ENCODE results near the gene PNPLA8. TPM values are rescaled to one million over a fixed set of nuclear protein-coding genes. Genes with fewer than 3 reads are reported as not detected.

Gene PNPLA8
- total and polyA plus RNA-seq, 2 donors (not counting 1 experiment from before 2014, with no cell fraction given), result 12.3 to 57.3 TPM

DNA sequence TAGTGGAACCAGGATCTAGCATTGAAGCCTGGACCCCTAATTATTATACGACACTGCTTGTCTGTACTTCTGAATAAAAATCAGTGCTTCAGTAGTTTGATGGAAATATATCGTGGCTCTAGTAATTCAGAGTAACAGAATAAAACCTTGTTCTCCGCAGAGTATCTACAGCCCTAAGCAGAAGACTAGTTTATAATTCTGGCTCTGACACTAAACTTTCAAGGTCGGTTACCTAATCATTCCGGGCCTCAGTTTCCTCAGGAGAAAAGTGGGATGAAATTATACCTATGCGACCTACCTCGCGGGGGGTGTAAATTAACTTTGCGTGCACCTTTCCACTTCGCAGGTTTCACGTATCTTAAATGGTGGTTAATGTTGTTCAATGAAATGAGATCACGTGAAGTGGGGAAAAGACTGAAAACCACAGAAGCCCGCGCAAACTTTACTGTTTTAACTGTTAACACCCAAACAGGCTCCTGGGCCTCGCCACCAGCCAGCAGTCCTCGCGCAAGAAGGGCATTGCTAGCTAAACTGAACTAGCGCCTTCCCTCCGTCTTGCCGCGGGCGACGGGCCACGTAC lies 43.0 kb upstream of the PNPLA8 start:
- Mint-ChIP-seq H3K4me3 (peak overlapping the region; percentile 96), H3K4me1 (peaks cover 49% of the 10 kb centered on the region), H3K27me3 (no peaks in the 10 kb centered on the region), H3K27ac (peak overlapping the region; percentile 98), H3K9me3 (ENCODE audit: insufficient read depth) (no peaks in the 10 kb centered on the region)
- H3K9ac ChIP-seq (ENCODE audit: low read length), result peak overlapping the region; percentile 95
- peaks cover 81% of the 10 kb centered on the region for H3K79me2 ChIP-seq (ENCODE audit: control insufficient read depth, insufficient read depth, low read length)
- intact Hi-C loops (cut with micrococcal nuclease), result loop anchor here (1.0 to 10.0 kb wide), 7 partner anchors 17 to 826 kb away; partner anchors contain the start of genes DLD and PNPLA8
- H3K9me3 ChIP-seq (ENCODE audit: control extremely low read depth in 1 of 3, control insufficient read depth in 2 of 3, insufficient read depth in 1 of 3, low read length in 2 of 3), result no peaks in the 10 kb centered on the region
- peaks cover under 1% of the 10 kb centered on the region for H4K20me1 ChIP-seq (ENCODE audit: control insufficient read depth, insufficient read depth, low read length, poor library complexity, severe bottlenecking)
- WGBS (ENCODE audit: insufficient coverage), result 5% methylated on average over 21 of the region's 24 CpGs
- peak overlapping the region; percentile 69 to 92 (median 89) for H3K4me3 ChIP-seq (ENCODE audit: control extremely low read depth in 1 of 5, extremely low read depth in 1 of 5, insufficient read depth in 1 of 5, low read depth in 2 of 5, low read length in 4 of 5)
- H3K4me1 ChIP-seq (ENCODE audit: control insufficient read depth in 2 of 2, insufficient read depth in 2 of 2, low read length in 2 of 2), result peaks cover 16 to 39% of the 10 kb centered on the region in 2 donors
- TF ChIP-seq CTCF (IDR thresholded peaks at IDR 0.05) (no peak), EZH2 (IDR thresholded peaks at IDR 0.05; ENCODE audit: borderline replicate concordance, insufficient read depth, low read depth, low read length, poor library complexity, severe bottlenecking) (no peak)
- peak overlapping the region; percentile 72 for H2AFZ ChIP-seq (ENCODE audit: insufficient read depth, low read depth, low read length, poor library complexity, severe bottlenecking)
- DNase-seq (no peak), ATAC-seq (ENCODE audit: low read depth) (no peak)
- no peaks in the 10 kb centered on the region for H3K27me3 ChIP-seq (replicated peaks in 1 of 4; ENCODE audit: control extremely low read depth in 1 of 4, control insufficient read depth in 3 of 4, insufficient read depth in 4 of 4, low read length in 3 of 4)
- peaks cover 8 to 22% of the 10 kb centered on the region in 2 experiments for H3K36me3 ChIP-seq (replicated peaks in 1 of 2; ENCODE audit: control extremely low read depth in 1 of 2, control insufficient read depth in 1 of 2, extremely low read depth in 1 of 2, insufficient read depth in 2 of 2, low read length in 1 of 2)
- POLR2A ChIA-PET, result interaction anchor here (0.6 to 3.0 kb wide), 7 partner anchors 14 to 70 kb away, joined by 3 to 58 read pairs (median 13); partner anchors contain the start of gene PNPLA8
- peak overlapping the region; percentile 99 to 100 for H3K27ac ChIP-seq (ENCODE audit: low read length in 2 of 2)
- H3K4me2 ChIP-seq (replicated peaks; ENCODE audit: low read depth, low read length, poor library complexity, severe bottlenecking), result peak overlapping the region; percentile 78
- CTCF ChIA-PET, result interaction anchor here (0.7 to 2.7 kb wide), 5 partner anchors 8 to 114 kb away, joined by 3 to 17 read pairs (median 6); partner anchors contain the start of gene PNPLA8

- no peak for ATAC-seq (ENCODE audit: low read depth)
Observed at GRCh38 chr7:108565987-108566386, 40.1 kb upstream of the PNPLA8 start.

More at GRCh38 chr7:108565987-108566386, 40.1 kb upstream of the PNPLA8 start:
- no peaks in the 10 kb centered on the region for H4K20me1 ChIP-seq (ENCODE audit: control insufficient read depth, insufficient read depth, low read length, poor library complexity, severe bottlenecking)
- H3K4me2 ChIP-seq (replicated peaks; ENCODE audit: low read depth, low read length, poor library complexity, severe bottlenecking), result peak overlapping the region; percentile 28
- H3K9me3 Mint-ChIP-seq (ENCODE audit: insufficient read depth), result no peaks in the 10 kb centered on the region
- CTCF ChIA-PET, result interaction anchor here (1.1 kb wide), 1 partner anchor 39 kb away, joined by 3 read pairs; no protein-coding TSS in a partner anchor
- H3K4me1 Mint-ChIP-seq, result peaks cover 44% of the 10 kb centered on the region
- peaks cover 4 to 8% of the 10 kb centered on the region in 2 experiments for H3K36me3 ChIP-seq (replicated peaks in 1 of 2; ENCODE audit: control extremely low read depth in 1 of 2, control insufficient read depth in 1 of 2, extremely low read depth in 1 of 2, insufficient read depth in 2 of 2, low read length in 1 of 2)
- no peaks in the 10 kb centered on the region for H3K9me3 ChIP-seq (ENCODE audit: control extremely low read depth in 1 of 3, control insufficient read depth in 2 of 3, insufficient read depth in 1 of 3, low read length in 2 of 3)
- H3K27me3 Mint-ChIP-seq, result no peaks in the 10 kb centered on the region
- peaks cover 78% of the 10 kb centered on the region for H3K79me2 ChIP-seq (ENCODE audit: control insufficient read depth, insufficient read depth, low read length)
- no peak overlapping the region for H2AFZ ChIP-seq (ENCODE audit: insufficient read depth, low read depth, low read length, poor library complexity, severe bottlenecking)
- POLR2A ChIA-PET, result no interaction called here
- H3K27ac Mint-ChIP-seq, result no peak overlapping the region
- no peak for DNase-seq
- H3K4me3 ChIP-seq (ENCODE audit: control extremely low read depth in 1 of 5, extremely low read depth in 1 of 5, insufficient read depth in 1 of 5, low read depth in 2 of 5, low read length in 4 of 5), result no peak overlapping the region
- no peak overlapping the region for H3K9ac ChIP-seq (ENCODE audit: low read length)
- no peaks in the 10 kb centered on the region for H3K27me3 ChIP-seq (replicated peaks in 1 of 4; ENCODE audit: control extremely low read depth in 1 of 4, control insufficient read depth in 3 of 4, insufficient read depth in 4 of 4, low read length in 3 of 4)
- TF ChIP-seq EZH2 (IDR thresholded peaks at IDR 0.05; ENCODE audit: borderline replicate concordance, insufficient read depth, low read depth, low read length, poor library complexity, severe bottlenecking), result no peak
- TF ChIP-seq CTCF (IDR thresholded peaks at IDR 0.05), result no peak
- H3K4me3 Mint-ChIP-seq, result no peak overlapping the region
- H3K4me1 ChIP-seq (ENCODE audit: control insufficient read depth in 2 of 2, insufficient read depth in 2 of 2, low read length in 2 of 2), result peaks cover 14 to 30% of the 10 kb centered on the region in 2 donors
- intact Hi-C loops (cut with micrococcal nuclease), result loop anchor here (10.0 kb wide), 1 partner anchor 671 kb away; the partner anchor contains the start of gene DLD
- peak overlapping the region in 1 of 2 donors; percentile 63 for H3K27ac ChIP-seq (ENCODE audit: low read length in 2 of 2)

All from B cell (primary cell).